H9 (cell line): ENCODE results near the gene ACOX3. TPM values are rescaled to one million over a fixed set of nuclear protein-coding genes. Genes with fewer than 3 reads are reported as not detected.

Experiments
- DNase-seq: peaks from one replicate; pipeline ENCODE4 v3.0.0-alpha.2; 2017
- H2AFZ ChIP-seq: one replicate; pipeline ENCODE4 v1.6.1; 2013; ENCODE audit warnings: mild to moderate bottlenecking, low read length, control low read depth, moderate library complexity
- H2AK5ac ChIP-seq: 2 replicates; pipeline ENCODE4 v1.6.1; 2013; ENCODE audit warnings: low read length, control low read depth, mixed read lengths; ENCODE audit not compliant: insufficient read length
- H2BK120ac ChIP-seq: one replicate; pipeline ENCODE4 v1.6.1; 2013; ENCODE audit warnings: low read depth, mild to moderate bottlenecking, low read length, control low read depth, inconsistent platforms; ENCODE audit not compliant: poor library complexity, severe bottlenecking
- H2BK12ac ChIP-seq: 2 replicates; pipeline ENCODE4 v1.6.1; 2013; ENCODE audit warnings: low read length, control low read depth, mixed read lengths, low read depth; ENCODE audit not compliant: insufficient read length
- H2BK15ac ChIP-seq: 2 replicates; pipeline ENCODE4 v1.6.1; 2013; ENCODE audit warnings: low read depth, low read length, control low read depth
- H2BK20ac ChIP-seq: one replicate; pipeline ENCODE4 v1.6.1; 2013; ENCODE audit warnings: low read depth, mild to moderate bottlenecking, low read length, control low read depth, inconsistent platforms; ENCODE audit not compliant: poor library complexity, severe bottlenecking
- H2BK5ac ChIP-seq: 2 replicates; pipeline ENCODE4 v1.6.1; 2013; ENCODE audit warnings: low read length, control low read depth, mixed read lengths; ENCODE audit not compliant: insufficient read length
- H3K14ac ChIP-seq: 2 replicates; pipeline ENCODE4 v1.6.1; 2013; ENCODE audit warnings: low read length, control low read depth; ENCODE audit not compliant: insufficient read depth
- H3K18ac ChIP-seq: 2 replicates; pipeline ENCODE4 v1.6.1; 2013; ENCODE audit warnings: low read depth, mild to moderate bottlenecking, mixed read lengths, low read length, control low read depth; ENCODE audit not compliant: insufficient read length
- H3K23ac ChIP-seq: 2 replicates; pipeline ENCODE4 v1.6.1; 2013; ENCODE audit warnings: low read length, control low read depth, mixed read lengths, low read depth; ENCODE audit not compliant: insufficient read length
- H3K23me2 ChIP-seq: 2 replicates; pipeline ENCODE4 v1.6.1; 2013; ENCODE audit warnings: low read depth, mild to moderate bottlenecking, mixed read lengths, low read length, control low read depth; ENCODE audit not compliant: insufficient read length, poor library complexity, severe bottlenecking
- H3K27ac ChIP-seq: 2 replicates; pipeline ENCODE4 v1.5.1; 2013; ENCODE audit warnings: low read length, control low read depth, mixed read lengths, low read depth; ENCODE audit not compliant: insufficient read length
- H3K27me3 ChIP-seq: 2 replicates; pipeline ENCODE4 v1.6.1; 2013; ENCODE audit warnings: low read length, control low read depth, inconsistent platforms; ENCODE audit not compliant: insufficient read depth
- H3K4ac ChIP-seq: 2 replicates; pipeline ENCODE4 v1.6.1; 2013; ENCODE audit warnings: low read depth, mild to moderate bottlenecking, control low read depth, inconsistent platforms, low read length, moderate library complexity
- H3K4me1 ChIP-seq: 2 replicates; pipeline ENCODE4 v1.6.1; 2013; ENCODE audit warnings: low read length, control low read depth, inconsistent platforms; ENCODE audit not compliant: insufficient read depth
- H3K4me2 ChIP-seq: 2 replicates; pipeline ENCODE4 v1.6.1; 2013; ENCODE audit warnings: low read length, control low read depth, mixed read lengths; ENCODE audit not compliant: insufficient read length, insufficient read depth
- H3K56ac ChIP-seq: 2 replicates; pipeline ENCODE4 v1.6.1; 2013; ENCODE audit warnings: low read depth, mild to moderate bottlenecking, mixed read lengths, low read length, control low read depth; ENCODE audit not compliant: insufficient read length
- H3K79me1 ChIP-seq: 2 replicates; pipeline ENCODE4 v1.6.1; 2013; ENCODE audit warnings: low read depth, mild to moderate bottlenecking, moderate library complexity, low read length, control low read depth, inconsistent platforms; ENCODE audit not compliant: insufficient read depth, poor library complexity, severe bottlenecking
- H3K79me2 ChIP-seq: 2 replicates; pipeline ENCODE4 v1.6.1; 2013; ENCODE audit warnings: low read length, control low read depth, inconsistent platforms; ENCODE audit not compliant: insufficient read depth
- H3K9ac ChIP-seq: 2 replicates; pipeline ENCODE4 v1.6.1; 2013; ENCODE audit warnings: low read length, control low read depth, mixed read lengths; ENCODE audit not compliant: insufficient read length; ENCODE audit errors: extremely low read depth
- H3K9me3 ChIP-seq: one replicate; pipeline ENCODE4 v1.6.1; 2013; ENCODE audit warnings: low read depth, low read length, inconsistent platforms; ENCODE audit not compliant: control insufficient read depth
- H3T11ph ChIP-seq: one replicate; pipeline ENCODE4 v1.6.1; 2013; ENCODE audit warnings: mild to moderate bottlenecking, low read length, control low read depth, inconsistent platforms
- H4K20me1 ChIP-seq: one replicate; pipeline ENCODE4 v1.6.1; 2013; ENCODE audit not compliant: control insufficient read depth, insufficient read length, insufficient read depth
- H4K5ac ChIP-seq: 2 replicates; pipeline ENCODE4 v1.6.1; 2013; ENCODE audit warnings: low read depth, mild to moderate bottlenecking, mixed read lengths, low read length, control low read depth; ENCODE audit not compliant: insufficient read length
- H4K8ac ChIP-seq: replicated peaks from 2 replicates; pipeline ENCODE4 v1.6.1; 2013; ENCODE audit warnings: low read length, control low read depth, mixed read lengths, low read depth; ENCODE audit not compliant: insufficient read length
- H4K91ac ChIP-seq: 2 replicates; pipeline ENCODE4 v1.6.1; 2013; ENCODE audit warnings: low read depth, mild to moderate bottlenecking, moderate library complexity, mixed read lengths, low read length, control low read depth; ENCODE audit not compliant: insufficient read length
- H3K27ac Mint-ChIP-seq, 3 experiments: 2 replicates in 2 of 3; 3 replicates in 1 of 3; pipeline ENCODE4 v1.8.0; 2020 to 2021; ENCODE audit warnings: mixed read lengths in 3 of 3, mild to moderate bottlenecking in 1 of 3, moderate library complexity in 1 of 3
- H3K27me3 Mint-ChIP-seq: 2 replicates; pipeline ENCODE4 v1.8.0; 2021; ENCODE audit warnings: low read depth, mild to moderate bottlenecking, moderate library complexity, mixed read lengths
- H3K36me3 Mint-ChIP-seq, 3 experiments: 2 replicates in 2 of 3; 3 replicates in 1 of 3; pipeline ENCODE4 v1.8.0; 2020 to 2021; ENCODE audit warnings: low read depth in 3 of 3, mixed read lengths in 3 of 3; ENCODE audit not compliant: insufficient read depth in 1 of 3
- H3K4me1 Mint-ChIP-seq, 2 experiments: 2 replicates each; pipeline ENCODE4 v1.8.0; 2020; ENCODE audit warnings: mixed read lengths in 2 of 2
- H3K4me3 Mint-ChIP-seq, 2 experiments: 2 replicates in 1 of 2; 3 replicates in 1 of 2; pipeline ENCODE4 v1.8.0; 2020 to 2021; ENCODE audit warnings: mild to moderate bottlenecking in 2 of 2, mixed read lengths in 2 of 2, moderate library complexity in 1 of 2
- H3K9me3 Mint-ChIP-seq, 2 experiments: 2 replicates in 1 of 2; 3 replicates in 1 of 2; pipeline ENCODE4 v1.8.0; 2020; ENCODE audit warnings: mild to moderate bottlenecking in 2 of 2, mixed read lengths in 2 of 2, moderate library complexity in 1 of 2
- whole genome bisulfite sequencing: extraction: QIAGEN DNeasy Blood & Tissue Kit; methylation state at CpG from one replicate; pipeline ENCODE4 v1.1.7; 2013; ENCODE audit warnings: missing lambda C conversion rate, low lambda C conversion rate, mixed read lengths; ENCODE audit not compliant: insufficient read length; ENCODE audit errors: extremely low coverage; 5-methylcytosine and 5-hydroxymethylcytosine counted together
- total RNA-seq: library from RNA; stranded (reverse); gene quantifications from 2 replicates; pipeline ENCODE4 v1.2.1, GENCODE V29; 2021
- TF ChIP-seq, protein P1 (sequence below): fragments of 200-600 bp; sonication (generic); conservative IDR thresholded peaks from 3 replicates; pipeline ENCODE4 v1.8.0; 2021; ENCODE audit warnings: antibody characterized with exemption, mild to moderate bottlenecking

ACOX3 gene
- total RNA-seq, 1 experiment from 2014 or later, result 13.8 TPM

DNA sequence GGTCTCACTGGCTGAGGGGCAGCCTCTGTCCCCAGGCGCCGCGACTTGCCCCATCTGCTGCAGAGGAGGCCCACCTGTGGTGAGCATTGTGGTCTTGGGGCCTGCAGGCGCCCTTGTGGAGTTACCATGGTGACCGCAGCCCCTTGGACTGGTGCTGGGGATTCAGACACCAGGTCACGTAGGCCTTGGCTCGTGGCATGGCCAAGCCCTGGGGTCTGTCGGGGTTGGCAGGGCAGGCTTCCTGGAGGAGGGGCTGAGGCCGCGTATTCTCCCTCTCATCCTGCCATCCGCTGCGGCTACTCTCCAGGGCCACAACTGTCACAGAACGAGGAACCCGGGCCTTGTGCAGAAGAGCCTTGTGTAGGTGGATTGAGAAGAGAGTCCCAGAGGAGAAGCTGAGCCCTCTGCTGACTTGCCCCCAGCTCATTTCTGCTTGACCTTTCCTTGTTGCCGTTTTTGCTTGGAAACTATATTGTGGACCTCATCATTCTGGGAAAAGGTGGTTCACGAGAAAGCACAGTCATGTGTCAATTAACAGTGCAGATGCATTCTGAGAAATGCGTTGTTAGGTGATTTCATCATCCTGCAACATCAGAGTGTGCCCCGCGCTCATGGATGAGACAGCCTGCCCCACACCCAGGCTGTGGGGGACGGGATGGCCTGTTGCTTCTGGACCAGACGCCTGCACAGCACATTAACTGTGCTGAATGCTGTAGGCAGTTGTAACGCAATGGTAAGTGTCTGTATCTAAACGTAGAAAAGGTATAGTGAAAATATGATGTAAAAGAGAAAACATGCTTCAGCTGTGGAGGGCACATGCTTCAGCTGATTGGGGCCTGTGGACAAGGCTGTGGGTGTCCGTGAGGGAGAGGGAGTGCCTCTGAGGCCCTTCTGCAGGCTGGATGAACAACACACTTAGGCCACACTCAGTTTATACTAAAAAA, 38.5 kb upstream of the ACOX3 start:
- Histone ChIP-seq H4K5ac (no peak overlapping the region), H4K8ac (no peak overlapping the region), H3K9me3 (no peaks in the 10 kb centered on the region), H4K91ac (no peak overlapping the region), H3K9ac (no peak overlapping the region), H2AK5ac (no peak overlapping the region), H3K27me3 (no peaks in the 10 kb centered on the region), H2BK20ac (no peak overlapping the region), H2AFZ (no peak overlapping the region), H2BK5ac (no peak overlapping the region), H3K4me2 (no peak overlapping the region), H3K23ac (no peak overlapping the region), H2BK12ac (no peak overlapping the region), H2BK120ac (no peak overlapping the region), H2BK15ac (no peak overlapping the region), H3K79me2 (no peaks in the 10 kb centered on the region), H3K27ac (no peak overlapping the region), H3K4ac (no peak overlapping the region), H3T11ph (no peak overlapping the region), H3K79me1 (no peaks in the 10 kb centered on the region), H3K14ac (no peak overlapping the region), H3K23me2 (no peaks in the 10 kb centered on the region), H3K56ac (no peak overlapping the region), H3K18ac (no peak overlapping the region), H4K20me1 (no peaks in the 10 kb centered on the region), H3K4me1 (no peaks in the 10 kb centered on the region)
- H3K36me3 Mint-ChIP-seq, result peaks cover 6 to 18% (median 18%) of the 10 kb centered on the region in 3 experiments; a peak in 6 of 7 replicates
- TF ChIP-seq, protein P1, sequence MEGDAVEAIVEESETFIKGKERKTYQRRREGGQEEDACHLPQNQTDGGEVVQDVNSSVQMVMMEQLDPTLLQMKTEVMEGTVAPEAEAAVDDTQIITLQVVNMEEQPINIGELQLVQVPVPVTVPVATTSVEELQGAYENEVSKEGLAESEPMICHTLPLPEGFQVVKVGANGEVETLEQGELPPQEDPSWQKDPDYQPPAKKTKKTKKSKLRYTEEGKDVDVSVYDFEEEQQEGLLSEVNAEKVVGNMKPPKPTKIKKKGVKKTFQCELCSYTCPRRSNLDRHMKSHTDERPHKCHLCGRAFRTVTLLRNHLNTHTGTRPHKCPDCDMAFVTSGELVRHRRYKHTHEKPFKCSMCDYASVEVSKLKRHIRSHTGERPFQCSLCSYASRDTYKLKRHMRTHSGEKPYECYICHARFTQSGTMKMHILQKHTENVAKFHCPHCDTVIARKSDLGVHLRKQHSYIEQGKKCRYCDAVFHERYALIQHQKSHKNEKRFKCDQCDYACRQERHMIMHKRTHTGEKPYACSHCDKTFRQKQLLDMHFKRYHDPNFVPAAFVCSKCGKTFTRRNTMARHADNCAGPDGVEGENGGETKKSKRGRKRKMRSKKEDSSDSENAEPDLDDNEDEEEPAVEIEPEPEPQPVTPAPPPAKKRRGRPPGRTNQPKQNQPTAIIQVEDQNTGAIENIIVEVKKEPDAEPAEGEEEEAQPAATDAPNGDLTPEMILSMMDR, result no peak
- no CpG with 5 or more reads among the region's 24 CpGs for whole genome bisulfite sequencing
- no peaks in the 10 kb centered on the region for H3K27me3 Mint-ChIP-seq
- DNase-seq, result no peak
- peak overlapping the region in 2 of 3 experiments; percentile 73 to 76; a peak in 4 of 7 replicates for H3K27ac Mint-ChIP-seq
- H3K9me3 Mint-ChIP-seq, result 0 out of 5 replicates have a peak, but pooled peaks cover 0 to 2% of the 10 kb centered on the region in 2 experiments
- peaks cover 33 to 36% of the 10 kb centered on the region in 2 experiments for H3K4me1 Mint-ChIP-seq
- H3K4me3 Mint-ChIP-seq, result no peak overlapping the region
